Fibroblast of villous mesenchyme (primary cell): ENCODE measurements around the gene WNT7B. TPM values are rescaled to one million over a fixed set of nuclear protein-coding genes. Genes with fewer than 3 reads are reported as not detected.

Experiments used
- DNase-seq: peaks from one replicate; pipeline ENCODE4 v3.0.0-alpha.2; 2010; ENCODE audit warnings: low read depth
- H3K4me3 ChIP-seq: 2 replicates; pipeline ENCODE4 v1.5.1; 2011; ENCODE audit warnings: low read depth, mild to moderate bottlenecking, low read length
- total RNA-seq: library from RNA; depleted of rRNA; stranded (reverse); fragments of >200 nt; gene quantifications from 2 replicates; pipeline ENCODE4 v1.2.3, GENCODE V29; 2012
- TF ChIP-seq, protein P1 (sequence below): IDR thresholded peaks from 2 replicates; pipeline ENCODE4 v1.5.1; 2012; ENCODE audit warnings: low read depth, mild to moderate bottlenecking, low read length; ENCODE audit not compliant: insufficient read depth

WNT7B gene
- total RNA-seq, 1 donor = under 0.01 TPM

DNA sequence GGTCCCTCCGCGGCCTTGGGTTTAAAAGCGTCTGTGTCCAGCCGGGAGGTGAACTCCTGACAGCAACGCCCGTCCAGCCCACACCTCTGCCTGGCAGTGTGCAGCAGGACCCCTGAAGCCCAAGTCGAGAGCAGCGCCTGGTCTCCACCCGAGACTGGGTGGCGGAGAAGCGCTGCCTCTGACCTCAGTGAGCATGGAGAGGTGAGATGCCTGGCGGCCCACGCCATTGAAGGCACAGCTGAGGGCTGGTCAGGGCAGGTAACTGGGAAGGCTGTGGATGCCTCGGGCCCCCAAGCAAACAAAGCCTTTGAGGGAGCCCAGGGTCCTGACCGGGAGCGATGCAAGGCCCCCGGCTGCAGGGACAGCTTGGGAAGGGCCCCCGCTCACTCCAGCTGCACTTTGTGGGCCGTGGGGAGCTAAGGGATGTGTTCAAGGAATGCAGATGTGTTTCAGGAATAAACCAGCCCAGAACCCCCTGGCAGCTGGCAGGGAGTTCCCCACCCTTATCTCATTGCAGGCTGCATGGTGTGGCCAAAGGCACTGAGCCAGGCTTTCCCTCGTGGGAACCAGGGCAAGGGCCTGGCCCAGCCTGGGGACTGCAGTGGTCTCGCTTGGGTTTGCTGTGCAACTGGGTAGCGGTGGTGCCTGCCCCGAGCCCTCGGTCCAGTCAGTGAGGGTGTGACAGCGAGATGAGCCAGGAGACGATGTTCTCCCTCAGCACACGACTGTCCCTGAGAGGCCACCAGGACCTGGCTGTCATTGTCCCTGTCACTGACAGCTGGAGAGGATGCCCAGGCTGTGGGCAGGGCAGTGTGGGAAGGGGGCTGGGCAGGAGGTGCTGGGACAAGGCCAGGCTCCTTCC lies 92.5 kb downstream of the WNT7B start:
- DNase-seq = no peak
- TF ChIP-seq, protein P1, sequence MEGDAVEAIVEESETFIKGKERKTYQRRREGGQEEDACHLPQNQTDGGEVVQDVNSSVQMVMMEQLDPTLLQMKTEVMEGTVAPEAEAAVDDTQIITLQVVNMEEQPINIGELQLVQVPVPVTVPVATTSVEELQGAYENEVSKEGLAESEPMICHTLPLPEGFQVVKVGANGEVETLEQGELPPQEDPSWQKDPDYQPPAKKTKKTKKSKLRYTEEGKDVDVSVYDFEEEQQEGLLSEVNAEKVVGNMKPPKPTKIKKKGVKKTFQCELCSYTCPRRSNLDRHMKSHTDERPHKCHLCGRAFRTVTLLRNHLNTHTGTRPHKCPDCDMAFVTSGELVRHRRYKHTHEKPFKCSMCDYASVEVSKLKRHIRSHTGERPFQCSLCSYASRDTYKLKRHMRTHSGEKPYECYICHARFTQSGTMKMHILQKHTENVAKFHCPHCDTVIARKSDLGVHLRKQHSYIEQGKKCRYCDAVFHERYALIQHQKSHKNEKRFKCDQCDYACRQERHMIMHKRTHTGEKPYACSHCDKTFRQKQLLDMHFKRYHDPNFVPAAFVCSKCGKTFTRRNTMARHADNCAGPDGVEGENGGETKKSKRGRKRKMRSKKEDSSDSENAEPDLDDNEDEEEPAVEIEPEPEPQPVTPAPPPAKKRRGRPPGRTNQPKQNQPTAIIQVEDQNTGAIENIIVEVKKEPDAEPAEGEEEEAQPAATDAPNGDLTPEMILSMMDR = no peak
- no peak overlapping the region for H3K4me3 ChIP-seq

DNA sequence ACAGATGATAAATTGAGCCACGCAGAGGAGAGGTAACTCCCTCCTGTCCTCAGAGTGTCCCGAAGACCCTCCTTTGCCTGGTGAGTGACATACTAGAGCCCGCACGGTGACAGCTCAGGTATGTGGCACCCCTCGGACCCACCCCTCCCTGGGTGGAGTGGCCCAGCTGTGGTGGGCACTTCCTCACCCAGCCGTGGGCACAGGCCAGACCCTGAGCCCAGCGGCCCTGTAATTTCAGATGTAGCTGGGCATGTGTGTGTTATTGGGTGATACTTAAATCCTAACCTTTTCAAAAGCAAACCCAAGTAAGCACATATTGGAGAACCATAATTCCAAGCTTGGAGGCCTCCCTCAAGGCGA lies 93.2 kb downstream of the WNT7B start:
- TF ChIP-seq, protein P1 = no peak
- no peak for DNase-seq

DNA sequence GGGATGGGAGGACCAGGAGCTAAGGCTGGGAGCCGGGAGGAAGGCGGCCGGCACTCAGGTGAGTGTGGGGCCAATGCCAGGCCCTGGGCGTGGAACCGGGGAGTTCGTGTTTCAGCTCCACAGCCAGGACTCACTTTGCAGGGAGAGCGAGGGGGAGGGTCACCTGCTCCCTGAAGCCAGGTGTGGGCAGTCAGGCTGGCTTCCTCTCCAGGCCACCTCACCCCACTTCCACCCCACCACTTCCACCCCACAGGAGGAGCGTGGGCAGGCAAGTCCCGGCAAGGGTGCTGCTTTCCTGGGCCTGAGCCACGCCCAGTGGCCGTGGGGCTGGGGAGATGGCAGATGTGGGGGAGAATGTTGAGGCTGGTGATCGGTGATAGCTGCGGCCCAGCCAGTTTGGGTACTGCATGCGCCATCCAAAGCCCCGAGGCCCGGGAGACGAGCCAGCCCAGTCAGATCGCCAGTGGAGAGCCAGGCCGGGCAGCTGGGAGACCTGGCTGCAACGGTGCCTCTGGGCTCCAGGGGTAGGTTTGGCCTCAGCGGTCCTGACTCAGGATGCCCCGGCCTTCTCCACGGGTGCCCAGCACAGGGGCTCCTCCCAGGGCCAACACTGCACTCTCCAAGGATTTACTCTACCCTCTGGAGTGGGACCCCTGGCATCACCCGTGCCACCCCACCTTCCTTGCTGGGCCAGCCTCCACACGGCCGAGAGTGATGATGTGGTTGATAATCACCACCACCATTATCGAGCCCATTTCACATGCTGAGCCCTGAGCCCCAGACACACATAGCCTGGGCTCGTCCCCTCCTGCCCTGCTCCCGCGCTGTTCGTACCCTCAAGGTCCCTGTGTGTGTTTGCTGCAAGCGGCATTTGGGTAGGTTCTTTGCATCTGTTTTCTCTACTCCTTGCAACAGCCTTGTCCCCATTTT lies 93.8 kb downstream of the WNT7B start:
- TF ChIP-seq, protein P1 = no peak
- no peak for DNase-seq
- H3K4me3 ChIP-seq = no peak overlapping the region

More for the DNA sequence above, 93.2 kb downstream of the WNT7B start:
- H3K4me3 ChIP-seq = no peak overlapping the region

DNA sequence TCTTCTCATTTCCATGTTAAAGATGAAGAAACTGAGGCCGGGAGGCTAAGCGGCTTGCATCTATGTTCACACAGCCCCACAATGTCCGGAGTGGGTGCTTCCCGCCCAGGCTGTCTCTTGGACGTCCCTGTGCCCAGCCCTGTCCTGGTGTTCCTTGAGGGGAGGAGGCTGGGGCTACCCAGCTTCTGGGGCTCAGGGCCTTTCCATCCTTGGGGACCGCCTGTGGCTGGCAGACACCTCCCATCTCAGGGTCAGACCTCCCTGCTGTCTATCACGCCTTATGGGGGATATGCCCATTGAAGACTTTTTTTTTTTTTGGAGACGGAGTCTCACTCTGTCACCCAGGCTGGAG lies 95.5 kb downstream of the WNT7B start:
- H3K4me3 ChIP-seq = no peak overlapping the region
- DNase-seq = no peak
- TF ChIP-seq, protein P1 = no peak

DNA sequence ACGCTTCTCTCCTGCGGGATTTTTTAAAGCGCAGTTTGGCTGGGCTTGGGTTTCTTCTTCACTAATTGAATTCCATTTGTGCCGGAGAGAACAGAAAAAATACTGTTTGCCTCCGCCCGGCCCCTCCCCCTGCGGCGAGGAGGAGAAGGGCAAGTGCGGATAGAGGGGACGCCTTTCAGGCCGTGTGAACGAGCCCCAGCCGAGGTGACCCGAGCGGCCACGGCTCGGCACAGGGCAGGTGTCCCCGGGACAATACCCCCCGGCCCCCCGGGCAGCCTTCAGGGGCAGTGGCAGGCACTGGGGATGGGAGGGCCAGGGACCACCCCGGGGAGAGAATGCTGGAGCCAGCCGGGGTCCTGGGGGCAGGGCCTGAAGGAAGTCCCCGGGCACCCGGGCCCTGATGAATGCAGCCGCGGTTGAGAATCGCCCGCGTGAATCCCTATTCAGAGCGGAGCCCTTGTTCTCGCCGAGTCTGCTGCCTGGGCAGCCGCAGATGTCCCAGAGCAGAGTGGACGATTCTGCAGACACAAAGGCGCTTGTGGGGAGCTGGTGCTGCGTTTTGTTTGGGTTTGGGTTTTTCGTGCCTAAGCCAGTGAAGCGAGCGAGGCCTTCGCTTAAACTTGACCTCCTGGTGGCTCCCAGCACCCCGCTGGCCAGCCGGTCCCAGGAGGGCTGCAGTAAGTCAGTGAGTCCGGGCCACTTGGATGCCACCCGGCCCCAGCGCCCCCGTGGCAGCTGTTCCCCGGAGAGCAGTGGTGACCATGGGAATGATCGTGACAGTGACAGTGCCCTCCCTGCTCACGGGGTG lies 96.0 kb downstream of the WNT7B start:
- DNase-seq = no peak
- no peak overlapping the region for H3K4me3 ChIP-seq

More for the DNA sequence above, 96.0 kb downstream of the WNT7B start:
- TF ChIP-seq, protein P1 = no peak
